HEK293T (cell line): ENCODE data around the gene PRDX3.

ENCODE experiments used
- ARNT ChIP-seq: fragments of 450-650 bp; IDR thresholded peaks from 2 replicates; pipeline ENCODE4 v1.6.1; 2017; ENCODE audit warnings: mild to moderate bottlenecking
- BHLHE40 ChIP-seq: fragments of 450-650 bp; IDR thresholded peaks from 2 replicates; pipeline ENCODE4 v1.6.1; 2016; ENCODE audit warnings: mild to moderate bottlenecking, moderate library complexity, borderline replicate concordance
- ELF4 ChIP-seq: fragments of 450-650 bp; IDR thresholded peaks from 2 replicates; pipeline ENCODE4 v1.6.1; 2017; ENCODE audit warnings: antibody characterized with exemption
- FOXA1 ChIP-seq: fragments of 450-650 bp; IDR thresholded peaks from 2 replicates; pipeline ENCODE4 v1.6.1; 2016; ENCODE audit warnings: mild to moderate bottlenecking
- FOXK2 ChIP-seq: fragments of 450-650 bp; IDR thresholded peaks from 2 replicates; pipeline ENCODE4 v1.6.1; 2016; ENCODE audit warnings: mild to moderate bottlenecking
- FOXM1 ChIP-seq: fragments of 450-650 bp; IDR thresholded peaks from 2 replicates; pipeline ENCODE4 v1.6.1; 2017; ENCODE audit warnings: mild to moderate bottlenecking, borderline replicate concordance
- HDGF ChIP-seq: fragments of 450-650 bp; IDR thresholded peaks from 2 replicates; pipeline ENCODE4 v1.6.1; 2017; ENCODE audit warnings: antibody characterized with exemption, borderline replicate concordance
- L3MBTL2 ChIP-seq: fragments of 450-650 bp; conservative IDR thresholded peaks from 2 replicates; pipeline ENCODE4 v1.6.1; 2016; ENCODE audit warnings: mild to moderate bottlenecking
- NFRKB ChIP-seq: fragments of 450-650 bp; IDR thresholded peaks from 2 replicates; pipeline ENCODE4 v1.6.1; 2016; ENCODE audit warnings: mild to moderate bottlenecking, moderate library complexity
- PKNOX1 ChIP-seq: fragments of 450-650 bp; IDR thresholded peaks from 2 replicates; pipeline ENCODE4 v1.6.1; 2016
- SP1 ChIP-seq: fragments of 450-650 bp; IDR thresholded peaks from 2 replicates; pipeline ENCODE4 v1.6.1; 2017
- SUZ12 ChIP-seq: fragments of 450-650 bp; IDR thresholded peaks from 2 replicates; pipeline ENCODE4 v1.6.1; 2016; ENCODE audit warnings: mild to moderate bottlenecking
- TARDBP ChIP-seq: fragments of 450-650 bp; IDR thresholded peaks from 2 replicates; pipeline ENCODE4 v1.6.1; 2016
- ZNF384 ChIP-seq: fragments of 450-650 bp; IDR thresholded peaks from 2 replicates; pipeline ENCODE4 v1.6.1; 2016

- TF ChIP-seq FOXM1 = no peak
- no peak for TF ChIP-seq TARDBP
- no peak for TF ChIP-seq SUZ12
- no peak for TF ChIP-seq PKNOX1
- TF ChIP-seq ELF4 = no peak
- no peak for TF ChIP-seq SP1
- no peak for TF ChIP-seq NFRKB
- no peak for TF ChIP-seq FOXA1
- TF ChIP-seq ZNF384 = no peak
- TF ChIP-seq BHLHE40 = no peak
- no peak for TF ChIP-seq L3MBTL2
- TF ChIP-seq HDGF = no peak
- no peak for TF ChIP-seq FOXK2
- TF ChIP-seq ARNT = no peak
Observed at GRCh38 chr10:119190954-119191785, 12.6 kb upstream of the PRDX3 start.
